Measurements from ENCODE around the gene ANAPC15.

Gene ANAPC15

GRCh38 chr11:72084076-72084475, 28.4 kb downstream of the ANAPC15 start:
- no peak overlapping the region for H3K4me2 ChIP-seq (ENCODE audit: low read depth, low read length)

DNA sequence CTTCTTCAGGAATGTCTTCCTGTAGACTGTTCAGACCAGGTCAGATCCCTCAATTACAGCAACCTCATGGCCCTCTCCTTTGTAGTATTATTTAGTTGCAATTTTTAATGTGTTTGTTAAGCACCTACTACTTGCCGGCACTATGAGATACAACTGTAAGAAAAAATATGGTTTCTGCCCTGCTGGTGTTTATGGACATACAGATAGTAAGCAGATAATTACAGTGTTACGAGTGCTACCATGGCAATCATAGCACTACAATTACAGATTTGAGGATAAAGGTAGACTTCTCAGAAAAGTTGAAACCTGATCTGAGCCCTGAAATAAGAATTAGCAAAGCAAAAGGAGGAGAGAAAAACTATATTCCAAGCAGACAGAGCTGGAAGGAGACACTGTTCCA, 29.1 kb downstream of the ANAPC15 start:
- no peaks in the 10 kb centered on the region for H3K36me3 ChIP-seq (replicated peaks; ENCODE audit: insufficient read depth, low read length)
- H3K4me1 ChIP-seq (ENCODE audit: low read length) = peaks cover 23% of the 10 kb centered on the region
- TF ChIP-seq EZH2 (optimal IDR thresholded peaks at IDR 0.05; ENCODE audit: low read depth, low read length) (no peak), CTCF (IDR thresholded peaks at IDR 0.05; ENCODE audit: low read length) (no peak), EZH2phosphoT487 (IDR thresholded peaks at IDR 0.05; ENCODE audit: low read length) (no peak)
- H3K4me2 ChIP-seq (ENCODE audit: low read depth, low read length) = no peak overlapping the region
- H3K9ac ChIP-seq (ENCODE audit: low read length) = no peak overlapping the region
- no peaks in the 10 kb centered on the region for H3K27me3 ChIP-seq (replicated peaks; ENCODE audit: insufficient read depth, low read length)
- no peaks in the 10 kb centered on the region for H4K20me1 ChIP-seq (ENCODE audit: insufficient read depth, low read length)
- peaks cover 16% of the 10 kb centered on the region for H3F3A ChIP-seq (ENCODE audit: insufficient read depth, low read length)
- no peak overlapping the region for H2AFZ ChIP-seq (ENCODE audit: low read length)
- no peak overlapping the region for H3K4me3 ChIP-seq (ENCODE audit: low read length)
- H3K79me2 ChIP-seq (ENCODE audit: low read length) = peaks cover 16% of the 10 kb centered on the region
- H3K9me2 ChIP-seq (replicated peaks; ENCODE audit: insufficient read depth, low read length) = no peaks in the 10 kb centered on the region
- no peak overlapping the region for H3K27ac ChIP-seq (ENCODE audit: low read length)
- H3K9me3 ChIP-seq (replicated peaks; ENCODE audit: insufficient read depth, low read length) = no peaks in the 10 kb centered on the region
- DNase-seq = no peak

More at GRCh38 chr11:72084076-72084475, 28.4 kb downstream of the ANAPC15 start:
- no peak overlapping the region for H3K27ac ChIP-seq (ENCODE audit: low read length)
- TF ChIP-seq EZH2 (optimal IDR thresholded peaks at IDR 0.05; ENCODE audit: low read depth, low read length) = no peak
- TF ChIP-seq EZH2phosphoT487 (IDR thresholded peaks at IDR 0.05; ENCODE audit: low read length) = no peak
- TF ChIP-seq CTCF (IDR thresholded peaks at IDR 0.05; ENCODE audit: low read length) = no peak
- no peak overlapping the region for H2AFZ ChIP-seq (ENCODE audit: low read length)
- no peak overlapping the region for H3K4me3 ChIP-seq (ENCODE audit: low read length)
- H3F3A ChIP-seq (ENCODE audit: insufficient read depth, low read length) = peaks cover 16% of the 10 kb centered on the region
- peaks cover 17% of the 10 kb centered on the region for H3K4me1 ChIP-seq (ENCODE audit: low read length)
- no peaks in the 10 kb centered on the region for H3K27me3 ChIP-seq (replicated peaks; ENCODE audit: insufficient read depth, low read length)
- no peaks in the 10 kb centered on the region for H4K20me1 ChIP-seq (ENCODE audit: insufficient read depth, low read length)
- no peaks in the 10 kb centered on the region for H3K36me3 ChIP-seq (replicated peaks; ENCODE audit: insufficient read depth, low read length)
- no peaks in the 10 kb centered on the region for H3K9me3 ChIP-seq (replicated peaks; ENCODE audit: insufficient read depth, low read length)
- H3K9ac ChIP-seq (ENCODE audit: low read length) = no peak overlapping the region
- DNase-seq = no peak
- H3K79me2 ChIP-seq (ENCODE audit: low read length) = peaks cover 10% of the 10 kb centered on the region
- no peaks in the 10 kb centered on the region for H3K9me2 ChIP-seq (replicated peaks; ENCODE audit: insufficient read depth, low read length)

GRCh38 chr11:72081821-72082453, 30.6 kb downstream of the ANAPC15 start:
- peak overlapping the region; percentile 80; the same call in 1 of the 2 replicates for H3K4me2 ChIP-seq (ENCODE audit: low read depth, low read length)
- no peak for DNase-seq
- no peak overlapping the region for H2AFZ ChIP-seq (ENCODE audit: low read length)
- H3K9me2 ChIP-seq (replicated peaks; ENCODE audit: insufficient read depth, low read length) = no peaks in the 10 kb centered on the region
- H4K20me1 ChIP-seq (ENCODE audit: insufficient read depth, low read length) = no peaks in the 10 kb centered on the region
- H3K9me3 ChIP-seq (replicated peaks; ENCODE audit: insufficient read depth, low read length) = no peaks in the 10 kb centered on the region
- no peak overlapping the region for H3K9ac ChIP-seq (ENCODE audit: low read length)
- TF ChIP-seq EZH2 (optimal IDR thresholded peaks at IDR 0.05; ENCODE audit: low read depth, low read length) = no peak
- no peak for TF ChIP-seq EZH2phosphoT487 (IDR thresholded peaks at IDR 0.05; ENCODE audit: low read length)
- TF ChIP-seq CTCF (IDR thresholded peaks at IDR 0.05; ENCODE audit: low read length) = no peak
- peaks cover 31% of the 10 kb centered on the region for H3K79me2 ChIP-seq (ENCODE audit: low read length)
- no peaks in the 10 kb centered on the region for H3K36me3 ChIP-seq (replicated peaks; ENCODE audit: insufficient read depth, low read length)
- no peak overlapping the region for H3K4me3 ChIP-seq (ENCODE audit: low read length)
- peak overlapping the region; percentile 49; the same call in 1 of the 2 replicates for H3K27ac ChIP-seq (ENCODE audit: low read length)
- H3F3A ChIP-seq (ENCODE audit: insufficient read depth, low read length) = peaks cover 16% of the 10 kb centered on the region
- no peaks in the 10 kb centered on the region for H3K27me3 ChIP-seq (replicated peaks; ENCODE audit: insufficient read depth, low read length)
- peaks cover 31% of the 10 kb centered on the region for H3K4me1 ChIP-seq (ENCODE audit: low read length)
